Neutrophil (primary cell): Measurements from ENCODE around the gene SCTR.

Experiments
- H3K27ac ChIP-seq: fragments of 200-600 bp; sonication (generic); 2 replicates; pipeline ENCODE4 v1.5.1; 2016; ENCODE audit warnings: mild to moderate bottlenecking, moderate library complexity
- H3K27me3 ChIP-seq: fragments of 200-600 bp; sonication (generic); 2 replicates; pipeline ENCODE4 v1.6.0; 2016; ENCODE audit warnings: mild to moderate bottlenecking
- H3K36me3 ChIP-seq: fragments of 200-600 bp; sonication (generic); 2 replicates; pipeline ENCODE4 v1.5.1; 2017
- H3K4me1 ChIP-seq, 2 experiments: fragments of 200-600 bp in 1 of 2; sonication (generic) in 1 of 2; 1 replicate in 1 of 2; 2 replicates in 1 of 2; pipeline versions ENCODE4 v1.5.1 to v1.6.1; 2013 to 2016; ENCODE audit warnings: low read depth in 1 of 2, low read length in 1 of 2, mild to moderate bottlenecking in 1 of 2, moderate library complexity in 1 of 2; ENCODE audit not compliant: control insufficient read depth in 1 of 2, insufficient read depth in 1 of 2
- H3K4me3 ChIP-seq, 2 experiments: fragments of 200-600 bp in 1 of 2; sonication (generic) in 1 of 2; 1 replicate in 1 of 2; 2 replicates in 1 of 2; pipeline ENCODE4 v1.5.1; 2013 to 2016; ENCODE audit warnings: low read depth in 1 of 2, low read length in 1 of 2, mild to moderate bottlenecking in 1 of 2, moderate library complexity in 1 of 2
- H3K9me3 ChIP-seq: fragments of 200-600 bp; sonication (generic); 2 replicates; pipeline ENCODE4 v1.5.1; 2016
- CTCF ChIP-seq: fragments of 200-600 bp; sonication (generic); IDR thresholded peaks from 2 replicates; pipeline ENCODE4 v1.5.1; 2016; ENCODE audit warnings: antibody characterized with exemption

SCTR gene

GRCh38 chr2:119523952-119524694, at the start of gene SCTR:
SCTR (minus strand) TSS chr2:119524483; CDS start chr2:119524226, 257 bp downstream.
- H3K27ac ChIP-seq = no peak within 1 kb of the TSS
- no peaks in the 10 kb centered on the region for H3K9me3 ChIP-seq
- TF ChIP-seq CTCF = no peak
- no peak within 1 kb of the TSS for H3K4me3 ChIP-seq
- no peaks in the 10 kb centered on the region for H3K36me3 ChIP-seq
- no peaks in the 10 kb centered on the region for H3K4me1 ChIP-seq
- peaks cover 77% of the 10 kb centered on the region for H3K27me3 ChIP-seq

GRCh38 chr2:119567292-119567691, 43.0 kb upstream of the SCTR start:
- Histone ChIP-seq H3K4me3 (no peak overlapping the region), H3K27ac (no peak overlapping the region), H3K4me1 (no peaks in the 10 kb centered on the region), H3K36me3 (no peaks in the 10 kb centered on the region), H3K9me3 (no peaks in the 10 kb centered on the region), H3K27me3 (no peaks in the 10 kb centered on the region)
- TF ChIP-seq CTCF = no peak

GRCh38 chr2:119565481-119565880, 41.2 kb upstream of the SCTR start:
- Histone ChIP-seq H3K27ac (no peak overlapping the region), H3K27me3 (no peaks in the 10 kb centered on the region)

GRCh38 chr2:119553687-119554344, 29.5 kb upstream of the SCTR start:
- Histone ChIP-seq H3K4me1 (no peaks in the 10 kb centered on the region), H3K4me3 (no peak overlapping the region), H3K36me3 (no peaks in the 10 kb centered on the region), H3K27ac (no peak overlapping the region), H3K27me3 (peaks cover 29% of the 10 kb centered on the region), H3K9me3 (no peaks in the 10 kb centered on the region)
- no peak for TF ChIP-seq CTCF

More at GRCh38 chr2:119565481-119565880, 41.2 kb upstream of the SCTR start:
- no peaks in the 10 kb centered on the region for H3K9me3 ChIP-seq
- H3K36me3 ChIP-seq = no peaks in the 10 kb centered on the region
- H3K4me3 ChIP-seq = no peak overlapping the region
- no peaks in the 10 kb centered on the region for H3K4me1 ChIP-seq
- no peak for TF ChIP-seq CTCF

- no peak overlapping the region for H3K27ac ChIP-seq
- H3K4me1 ChIP-seq = no peaks in the 10 kb centered on the region
- peaks cover 38% of the 10 kb centered on the region for H3K27me3 ChIP-seq
- H3K36me3 ChIP-seq = no peaks in the 10 kb centered on the region
- no peak for TF ChIP-seq CTCF
- no peaks in the 10 kb centered on the region for H3K9me3 ChIP-seq
- H3K4me3 ChIP-seq = no peak overlapping the region
Measured at GRCh38 chr2:119552902-119553301, 28.6 kb upstream of the SCTR start.
